Right lobe of liver (tissue), 6 donors: ENCODE measurements around the gene CDH4. TPM values are rescaled to one million over a fixed set of nuclear protein-coding genes. Genes with fewer than 3 reads are reported as not detected.

Source experiments
- ATAC-seq, 4 donors: fragments of 200-7000 bp; cut with Tn5 transposase; one replicate each; pipeline ENCODE4 v1.9.1; 2020; ENCODE audit warnings: mild to moderate bottlenecking in 4 of 4, moderate library complexity in 4 of 4
- DNase-seq, 3 donors: peaks; one replicate each; pipeline ENCODE4 v3.0.0-alpha.2; 2020
- H3K27ac ChIP-seq, 3 donors: fragments of 200-600 bp; one replicate each; pipeline ENCODE4 v1.8.0; 2022
- H3K27me3 ChIP-seq, 2 donors: fragments of 200-600 bp; one replicate each; pipeline ENCODE4 v1.8.0; 2022
- H3K36me3 ChIP-seq, 4 donors: fragments of 200-600 bp; sonication (generic) in 1 of 4; one replicate each; pipeline versions ENCODE4 v1.5.1 to v1.8.0; 2017 to 2022; ENCODE audit warnings: control low read depth in 1 of 4
- H3K4me1 ChIP-seq, 4 donors: fragments of 200-600 bp; sonication (generic) in 1 of 4; one replicate each; pipeline versions ENCODE4 v1.5.1 to v1.8.0; 2017 to 2022; ENCODE audit warnings: control low read depth in 1 of 4
- H3K4me3 ChIP-seq, 3 donors: fragments of 200-600 bp; one replicate each; pipeline ENCODE4 v1.8.0; 2022
- H3K9me3 ChIP-seq, 4 donors: fragments of 200-600 bp; sonication (generic) in 1 of 4; one replicate each; pipeline versions ENCODE4 v1.5.1 to v1.8.0; 2017 to 2022; ENCODE audit warnings: control low read depth in 1 of 4
- CTCF ChIP-seq, 4 donors: fragments of 200-600 bp in 3 of 4; fragments of 450-650 bp in 1 of 4; IDR thresholded peaks; one replicate each; pipeline versions ENCODE4 v1.5.1 to v1.8.0; 2016 to 2022; ENCODE audit warnings: antibody characterized with exemption in 4 of 4, mild to moderate bottlenecking in 2 of 4
- POLR2A ChIP-seq: fragments of 450-650 bp; IDR thresholded peaks from one replicate; pipeline ENCODE4 v1.6.1; 2017; ENCODE audit warnings: antibody characterized with exemption, mild to moderate bottlenecking
- WGBS: methylation state at CpG from one replicate; pipeline ENCODE4 v1.1.6; 2018; ENCODE audit warnings: low coverage, low lambda C conversion rate; ENCODE audit not compliant: insufficient coverage; ENCODE audit errors: missing lambda C conversion rate; 5-methylcytosine and 5-hydroxymethylcytosine counted together
- intact Hi-C, 2 donors: fragments of 100-400 bp; cut with DNase I; formaldehyde crosslinking; loops; one replicate each; pipeline versions ENCODE4 v1.11.2 to v1.14.1; 2022
- total RNA-seq, 6 experiments: library from RNA; depleted of rRNA in 2 of 6; stranded (reverse); fragments of >200 nt in 2 of 6; fragmentation: NEBNext Ultra II Directional in 3 of 6; extraction: Animal tissue kit (Norgen Biotek cat#: 25700) in 3 of 6; gene quantifications; one replicate each; pipeline versions ENCODE4 v1.1.0 to v1.2.4, GENCODE V29; 2016 to 2023
- donor health status: DM: no; HTN: yes; CAD: no.
- donor health status: DM: no; HTN: no; CAD: no.
- donor health status: DM: no; HTN: no; CAD: no.
- donor health status: DM: no; HTN: yes; CAD: no.
- donor health status: DM: no; HTN: yes; CAD: no.

Gene CDH4
- total RNA-seq, 6 experiments from 2014 or later: 0.02 to 0.14 (median 0.09) TPM; not detected in 3

GRCh38 chr20:61516346-61517208 lies 264.5 kb downstream of the CDH4 start:
- 35% methylated on average over 7 of the region's 22 CpGs for WGBS
- ATAC-seq (no peak), DNase-seq (no peak)
- no peaks in the 10 kb centered on the region for H3K4me1 ChIP-seq
- no peaks in the 10 kb centered on the region for H3K36me3 ChIP-seq
- no peak overlapping the region for H3K27ac ChIP-seq
- intact Hi-C loops: no loop called here
- no peaks in the 10 kb centered on the region for H3K27me3 ChIP-seq
- no peak for TF ChIP-seq CTCF (IDR thresholded peaks at IDR 0.05)
- no peak for TF ChIP-seq POLR2A
- H3K4me3 ChIP-seq: no peak overlapping the region
- no peaks in the 10 kb centered on the region for H3K9me3 ChIP-seq

- TF ChIP-seq CTCF (IDR thresholded peaks at IDR 0.05) (no peak), POLR2A (no peak)
- H3K4me3 ChIP-seq: no peak overlapping the region
- H3K36me3 ChIP-seq: no peaks in the 10 kb centered on the region
- DNase-seq (no peak), ATAC-seq (no peak)
- 55% methylated on average over 4 of the region's 9 CpGs for WGBS
- H3K27ac ChIP-seq: no peak overlapping the region
- H3K27me3 ChIP-seq: no peaks in the 10 kb centered on the region
- no peaks in the 10 kb centered on the region for H3K4me1 ChIP-seq
- intact Hi-C loops: no loop called here
- no peaks in the 10 kb centered on the region for H3K9me3 ChIP-seq
Measured at GRCh38 chr20:61517419-61517818, 265.4 kb downstream of the CDH4 start.

DNA sequence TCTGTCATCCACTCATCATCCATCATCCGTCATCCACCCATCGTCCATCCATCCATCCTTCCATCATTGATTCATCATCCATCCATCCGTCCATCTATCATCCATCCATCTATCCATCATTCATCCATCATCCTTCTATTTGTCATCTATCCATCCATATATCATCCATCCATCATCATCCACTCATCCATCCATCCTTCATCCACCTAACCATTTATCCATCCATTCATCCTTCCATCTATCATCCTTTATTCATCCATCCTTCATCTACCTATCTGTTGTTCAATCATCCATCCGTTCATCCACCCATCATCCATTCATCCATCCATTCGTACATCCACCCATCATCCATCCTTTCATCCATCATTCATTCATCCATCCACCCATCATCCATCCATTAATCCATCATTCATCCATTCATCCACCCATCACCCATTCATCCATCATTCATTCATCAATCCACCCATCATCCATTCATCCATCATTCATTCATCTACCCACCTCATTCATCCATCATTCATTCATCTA lies 266.4 kb downstream of the CDH4 start:
- Histone ChIP-seq H3K36me3 (no peaks in the 10 kb centered on the region), H3K9me3 (no peaks in the 10 kb centered on the region), H3K4me3 (no peak overlapping the region), H3K27me3 (no peaks in the 10 kb centered on the region), H3K27ac (no peak overlapping the region), H3K4me1 (no peaks in the 10 kb centered on the region)
- DNase-seq: no peak
- intact Hi-C loops: no loop called here
- 69% methylated on average over 5 of the region's 5 CpGs for WGBS
- no peak for TF ChIP-seq POLR2A
- TF ChIP-seq CTCF (IDR thresholded peaks at IDR 0.05): no peak
- no peak for ATAC-seq

- H3K27ac ChIP-seq: no peak overlapping the region
- TF ChIP-seq POLR2A (no peak), CTCF (IDR thresholded peaks at IDR 0.05) (no peak)
- no peaks in the 10 kb centered on the region for H3K36me3 ChIP-seq
- ATAC-seq (no peak), DNase-seq (peak in 1 of 3 donors; percentile 24)
- no peak overlapping the region for H3K4me3 ChIP-seq
- no peaks in the 10 kb centered on the region for H3K27me3 ChIP-seq
- no peaks in the 10 kb centered on the region for H3K9me3 ChIP-seq
- no peaks in the 10 kb centered on the region for H3K4me1 ChIP-seq
- intact Hi-C loops: no loop called here
- WGBS: 74% methylated on average over 9 of the region's 17 CpGs
Measured at GRCh38 chr20:61519488-61519887, 267.4 kb downstream of the CDH4 start.
